SK-N-SH (cell line): ENCODE results near the gene ARHGEF6.

Source experiments
- SMC3 ChIP-seq: IDR thresholded peaks from 2 replicates; pipeline ENCODE4 v1.6.1; 2012; ENCODE audit warnings: low read depth, low read length, improper control_type of control experiment
- TF ChIP-seq, protein P1 (sequence below): fragments of 200-600 bp; sonication (generic); IDR thresholded peaks from 2 replicates; pipeline ENCODE4 v1.6.1; 2017; ENCODE audit warnings: antibody characterized with exemption, mild to moderate bottlenecking, moderate library complexity
- TF ChIP-seq, protein P2 (sequence below): IDR thresholded peaks from 2 replicates; pipeline ENCODE4 v1.4.0; 2012; ENCODE audit warnings: low read depth

GRCh38 chrX:136689436-136689835, 91.3 kb downstream of the ARHGEF6 start:
- TF ChIP-seq, protein P1, sequence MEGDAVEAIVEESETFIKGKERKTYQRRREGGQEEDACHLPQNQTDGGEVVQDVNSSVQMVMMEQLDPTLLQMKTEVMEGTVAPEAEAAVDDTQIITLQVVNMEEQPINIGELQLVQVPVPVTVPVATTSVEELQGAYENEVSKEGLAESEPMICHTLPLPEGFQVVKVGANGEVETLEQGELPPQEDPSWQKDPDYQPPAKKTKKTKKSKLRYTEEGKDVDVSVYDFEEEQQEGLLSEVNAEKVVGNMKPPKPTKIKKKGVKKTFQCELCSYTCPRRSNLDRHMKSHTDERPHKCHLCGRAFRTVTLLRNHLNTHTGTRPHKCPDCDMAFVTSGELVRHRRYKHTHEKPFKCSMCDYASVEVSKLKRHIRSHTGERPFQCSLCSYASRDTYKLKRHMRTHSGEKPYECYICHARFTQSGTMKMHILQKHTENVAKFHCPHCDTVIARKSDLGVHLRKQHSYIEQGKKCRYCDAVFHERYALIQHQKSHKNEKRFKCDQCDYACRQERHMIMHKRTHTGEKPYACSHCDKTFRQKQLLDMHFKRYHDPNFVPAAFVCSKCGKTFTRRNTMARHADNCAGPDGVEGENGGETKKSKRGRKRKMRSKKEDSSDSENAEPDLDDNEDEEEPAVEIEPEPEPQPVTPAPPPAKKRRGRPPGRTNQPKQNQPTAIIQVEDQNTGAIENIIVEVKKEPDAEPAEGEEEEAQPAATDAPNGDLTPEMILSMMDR = no peak
- TF ChIP-seq SMC3 = no peak
- TF ChIP-seq, protein P2, sequence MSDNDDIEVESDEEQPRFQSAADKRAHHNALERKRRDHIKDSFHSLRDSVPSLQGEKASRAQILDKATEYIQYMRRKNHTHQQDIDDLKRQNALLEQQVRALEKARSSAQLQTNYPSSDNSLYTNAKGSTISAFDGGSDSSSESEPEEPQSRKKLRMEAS = no peak
